GOT3 (cell line): Measurements from ENCODE around the gene PA2G4.
"Not testable (repeated sequence)": the region's sequence is repeated elsewhere in the genome, so short reads cannot be mapped to it uniquely, and the experiment has no call there.

Experiments
- DNase-seq: peaks from one replicate; lab custom pipeline; 2025; ENCODE audit warnings: mixed read lengths; lab: John Stamatoyannopoulos, UW

Gene PA2G4

GRCh38 chr12:56099787-56100186 is 4.6 kb upstream of the PA2G4 start:
- no peak for DNase-seq

GRCh38 chr12:56101045-56101444 is 3.3 kb upstream of the PA2G4 start:
- no peak for DNase-seq

- no peak for DNase-seq
Measured at GRCh38 chr12:56102683-56103065, 1.7 kb upstream of the PA2G4 start.

- no peak for DNase-seq
Measured at GRCh38 chr12:56103066-56103711, 1.2 kb upstream of the PA2G4 start.

- no peak for DNase-seq
Measured at GRCh38 chr12:56103823-56104108, 593 bp upstream of the PA2G4 start.

- no peak for DNase-seq
Measured at GRCh38 chr12:56104815-56105608, 653 bp downstream of the PA2G4 start.

- no peak for DNase-seq
Measured at GRCh38 chr12:56105609-56105902, 1.2 kb downstream of the PA2G4 start.

GRCh38 chr12:56107242-56107641 is 2.9 kb downstream of the PA2G4 start:
- DNase-seq: no peak

- no peak for DNase-seq
Measured at GRCh38 chr12:56110571-56110970, 6.2 kb downstream of the PA2G4 start.

GRCh38 chr12:56114084-56114483 is 9.7 kb downstream of the PA2G4 start:
- no peak for DNase-seq

GRCh38 chr12:56115329-56115728 is 11.0 kb downstream of the PA2G4 start:
- DNase-seq: no peak

- peak; percentile 57 for DNase-seq
Measured at GRCh38 chr12:56116267-56117081, 12.1 kb downstream of the PA2G4 start, which contains the start of gene RPL41. TSS of gene RPL41 (plus strand) at chr12:56116633.

GRCh38 chr12:56117082-56117706 is 12.8 kb downstream of the PA2G4 start:
- DNase-seq: not testable (repeated sequence)

- peak; percentile 70 for DNase-seq
Measured at GRCh38 chr12:56117778-56118687, 13.7 kb downstream of the PA2G4 start, which contains the start of gene ZC3H10. TSS of gene ZC3H10 (plus strand) at chr12:56118266. CDS start at chr12:56120563, 2,297 bp downstream.

GRCh38 chr12:56118688-56119357 is 14.5 kb downstream of the PA2G4 start:
- no peak for DNase-seq

- no peak for DNase-seq
Measured at GRCh38 chr12:56119361-56119796, 15.0 kb downstream of the PA2G4 start.

- no peak for DNase-seq
Measured at GRCh38 chr12:56120158-56120846, 15.9 kb downstream of the PA2G4 start.

- DNase-seq: no peak
Measured at GRCh38 chr12:56121204-56121870, 17.0 kb downstream of the PA2G4 start.

- no peak for DNase-seq
Measured at GRCh38 chr12:56122637-56123036, 18.3 kb downstream of the PA2G4 start.

- no peak for DNase-seq
Measured at GRCh38 chr12:56124133-56124532, 19.8 kb downstream of the PA2G4 start.
